ENCODE data around the gene POU3F1.

GRCh38 chr1:38077523-38078147 is 31.0 kb upstream of the POU3F1 start:
- no peak for TF ChIP-seq CTCF (tag by site-specific recombination; IDR thresholded peaks at IDR 0.05)
- TF ChIP-seq ZNF280D (tag by site-specific recombination; IDR thresholded peaks at IDR 0.05) = no peak
- no peak for TF ChIP-seq OSR2 (tag by site-specific recombination; IDR thresholded peaks at IDR 0.05)
- no peak for TF ChIP-seq ZNF155 (tag by site-specific recombination; IDR thresholded peaks at IDR 0.05)
- TF ChIP-seq ZNF530 (tag by site-specific recombination; IDR thresholded peaks at IDR 0.05; ENCODE audit: low read depth) = no peak
- TF ChIP-seq YY1 (tag by site-specific recombination; IDR thresholded peaks at IDR 0.05) = no peak
